HEK293T (cell line): ENCODE data around the gene OBP2B.

ENCODE experiments used
- BHLHE40 ChIP-seq: fragments of 450-650 bp; IDR thresholded peaks from 2 replicates; pipeline ENCODE4 v1.6.1; 2016; ENCODE audit warnings: mild to moderate bottlenecking, moderate library complexity, borderline replicate concordance
- CTBP1 ChIP-seq: fragments of 450-650 bp; IDR thresholded peaks from 2 replicates; pipeline ENCODE4 v1.6.1; 2016; ENCODE audit warnings: borderline replicate concordance
- ELF4 ChIP-seq: fragments of 450-650 bp; IDR thresholded peaks from 2 replicates; pipeline ENCODE4 v1.6.1; 2017; ENCODE audit warnings: antibody characterized with exemption
- FOXA1 ChIP-seq: fragments of 450-650 bp; IDR thresholded peaks from 2 replicates; pipeline ENCODE4 v1.6.1; 2016; ENCODE audit warnings: mild to moderate bottlenecking
- FOXK2 ChIP-seq: fragments of 450-650 bp; IDR thresholded peaks from 2 replicates; pipeline ENCODE4 v1.6.1; 2016; ENCODE audit warnings: mild to moderate bottlenecking
- FOXM1 ChIP-seq: fragments of 450-650 bp; IDR thresholded peaks from 2 replicates; pipeline ENCODE4 v1.6.1; 2017; ENCODE audit warnings: mild to moderate bottlenecking, borderline replicate concordance
- LEF1 ChIP-seq: fragments of 450-650 bp; IDR thresholded peaks from 2 replicates; pipeline ENCODE4 v1.6.1; 2017; ENCODE audit warnings: mild to moderate bottlenecking, borderline replicate concordance
- SUZ12 ChIP-seq: fragments of 450-650 bp; IDR thresholded peaks from 2 replicates; pipeline ENCODE4 v1.6.1; 2016; ENCODE audit warnings: mild to moderate bottlenecking

DNA sequence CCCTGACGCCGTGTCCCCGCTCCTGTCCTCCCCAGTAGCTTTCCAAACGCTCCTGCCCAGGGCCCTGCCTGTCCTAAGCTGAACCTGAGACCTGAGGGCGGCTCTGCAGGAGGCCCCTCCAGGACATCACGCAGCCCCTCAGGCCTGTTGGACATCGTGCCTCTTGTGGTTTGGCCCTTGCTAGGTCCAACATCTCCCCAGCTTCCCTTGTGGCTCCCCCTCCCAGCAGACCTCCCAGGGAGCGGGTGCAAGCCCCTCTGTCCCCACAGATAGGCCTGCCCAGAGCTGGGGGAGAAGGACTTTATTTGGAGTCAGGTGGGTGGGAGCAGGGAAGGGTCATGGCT is 4.1 kb downstream of the OBP2B start:
- TF ChIP-seq BHLHE40 (no peak), FOXA1 (no peak), ELF4 (no peak), SUZ12 (no peak), FOXK2 (no peak), FOXM1 (no peak), CTBP1 (no peak), LEF1 (no peak)
